Mesenchymal stem cell (in vitro differentiated cells and primary cell): ENCODE data around the gene TBRG1.

Experiments
- DNase-seq: peaks from one replicate; pipeline ENCODE4 v3.0.0-alpha.2; 2013
- H2AFZ ChIP-seq: one replicate; pipeline ENCODE4 v1.6.1; 2013; ENCODE audit warnings: low read depth, mild to moderate bottlenecking, control low read depth, inconsistent platforms, low read length, moderate library complexity
- H2AK5ac ChIP-seq: 2 replicates; pipeline ENCODE4 v1.6.1; 2013; ENCODE audit warnings: low read length, moderate library complexity, mild to moderate bottlenecking, inconsistent platforms; ENCODE audit not compliant: severe bottlenecking
- H2BK120ac ChIP-seq: one replicate; pipeline ENCODE4 v1.6.1; 2013; ENCODE audit warnings: low read depth, mild to moderate bottlenecking, inconsistent platforms, low read length, moderate library complexity
- H2BK12ac ChIP-seq, 2 experiments: one replicate each; pipeline ENCODE4 v1.6.1; 2013; ENCODE audit warnings: inconsistent platforms in 2 of 2, low read length in 2 of 2, mild to moderate bottlenecking in 2 of 2, moderate library complexity in 2 of 2, control low read depth in 1 of 2
- H2BK15ac ChIP-seq: one replicate; pipeline ENCODE4 v1.6.1; 2013; ENCODE audit warnings: mild to moderate bottlenecking, low read depth, inconsistent platforms; ENCODE audit not compliant: poor library complexity, severe bottlenecking
- H2BK5ac ChIP-seq: 2 replicates; pipeline ENCODE4 v1.6.1; 2013; ENCODE audit warnings: low read depth, mild to moderate bottlenecking, low read length, control low read depth, inconsistent platforms; ENCODE audit not compliant: poor library complexity, severe bottlenecking
- H3K14ac ChIP-seq, 2 experiments: one replicate each; pipeline ENCODE4 v1.6.1; 2013; ENCODE audit warnings: inconsistent platforms in 2 of 2, low read length in 2 of 2, control low read depth in 1 of 2, mild to moderate bottlenecking in 1 of 2, moderate library complexity in 1 of 2
- H3K18ac ChIP-seq, 2 experiments: one replicate each; pipeline ENCODE4 v1.6.1; 2013; ENCODE audit warnings: inconsistent platforms in 2 of 2, low read length in 2 of 2, control low read depth in 1 of 2, low read depth in 1 of 2, mild to moderate bottlenecking in 1 of 2
- H3K23ac ChIP-seq, 2 experiments: one replicate each; pipeline ENCODE4 v1.6.1; 2013; ENCODE audit warnings: inconsistent platforms in 2 of 2, low read length in 2 of 2, mild to moderate bottlenecking in 2 of 2, moderate library complexity in 2 of 2, control low read depth in 1 of 2
- H3K27ac ChIP-seq: 2 replicates; pipeline ENCODE4 v1.5.1; 2013; ENCODE audit warnings: mild to moderate bottlenecking, moderate library complexity, low read length, control low read depth, inconsistent platforms; ENCODE audit not compliant: poor library complexity, severe bottlenecking
- H3K27me3 ChIP-seq, 2 experiments: 2 replicates each; pipeline versions ENCODE4 v1.6.1 to v1.7.0; 2013; ENCODE audit warnings: low read length in 2 of 2, mild to moderate bottlenecking in 2 of 2, moderate library complexity in 2 of 2, control low read depth in 1 of 2, inconsistent platforms in 1 of 2; ENCODE audit not compliant: control insufficient read depth in 1 of 2, insufficient read depth in 1 of 2
- H3K36me3 ChIP-seq, 2 experiments: 2 replicates each; pipeline versions ENCODE4 v1.6.1 to v1.7.0; 2013; ENCODE audit warnings: low read length in 2 of 2, control low read depth in 1 of 2, inconsistent platforms in 1 of 2, low read depth in 1 of 2, mild to moderate bottlenecking in 1 of 2; ENCODE audit not compliant: insufficient read depth in 2 of 2, control insufficient read depth in 1 of 2
- H3K4ac ChIP-seq, 2 experiments: one replicate each; pipeline ENCODE4 v1.6.1; 2013; ENCODE audit warnings: inconsistent platforms in 2 of 2, low read length in 2 of 2, mild to moderate bottlenecking in 2 of 2, moderate library complexity in 2 of 2, control low read depth in 1 of 2, low read depth in 1 of 2
- H3K4me1 ChIP-seq: 2 replicates; pipeline ENCODE4 v1.6.1; 2013; ENCODE audit warnings: low read depth, low read length, control low read depth; ENCODE audit not compliant: control insufficient read depth, insufficient read depth
- H3K4me2 ChIP-seq: 2 replicates; pipeline ENCODE4 v1.6.1; 2013; ENCODE audit warnings: low read length, mild to moderate bottlenecking, inconsistent platforms; ENCODE audit not compliant: poor library complexity, severe bottlenecking
- H3K4me3 ChIP-seq, 2 experiments: 2 replicates each; pipeline versions ENCODE4 v1.5.1 to v1.7.0; 2013; ENCODE audit warnings: low read length in 2 of 2, mild to moderate bottlenecking in 2 of 2, control low read depth in 1 of 2, low read depth in 1 of 2; ENCODE audit not compliant: insufficient read depth in 1 of 2
- H3K79me1 ChIP-seq: replicated peaks from 2 replicates; pipeline ENCODE4 v1.6.1; 2013; ENCODE audit warnings: mild to moderate bottlenecking, control low read depth, low read length, inconsistent platforms; ENCODE audit not compliant: poor library complexity, severe bottlenecking
- H3K9ac ChIP-seq: 2 replicates; pipeline ENCODE4 v1.7.0; 2013; ENCODE audit warnings: mild to moderate bottlenecking, low read length, moderate library complexity
- H3K9me3 ChIP-seq: 2 replicates; pipeline ENCODE4 v1.7.0; 2013; ENCODE audit warnings: mild to moderate bottlenecking, low read length; ENCODE audit not compliant: control insufficient read depth
- H4K8ac ChIP-seq: one replicate; pipeline ENCODE4 v1.6.1; 2013; ENCODE audit warnings: inconsistent platforms, mild to moderate bottlenecking, low read length, moderate library complexity
- H4K91ac ChIP-seq: one replicate; pipeline ENCODE4 v1.6.1; 2013; ENCODE audit warnings: mild to moderate bottlenecking, low read length, inconsistent platforms
- WGBS: methylation state at CpG from one replicate; pipeline ENCODE4 v1.1.7; 2013; ENCODE audit warnings: mixed read lengths; 5-methylcytosine and 5-hydroxymethylcytosine counted together

The TBRG1 gene

DNA sequence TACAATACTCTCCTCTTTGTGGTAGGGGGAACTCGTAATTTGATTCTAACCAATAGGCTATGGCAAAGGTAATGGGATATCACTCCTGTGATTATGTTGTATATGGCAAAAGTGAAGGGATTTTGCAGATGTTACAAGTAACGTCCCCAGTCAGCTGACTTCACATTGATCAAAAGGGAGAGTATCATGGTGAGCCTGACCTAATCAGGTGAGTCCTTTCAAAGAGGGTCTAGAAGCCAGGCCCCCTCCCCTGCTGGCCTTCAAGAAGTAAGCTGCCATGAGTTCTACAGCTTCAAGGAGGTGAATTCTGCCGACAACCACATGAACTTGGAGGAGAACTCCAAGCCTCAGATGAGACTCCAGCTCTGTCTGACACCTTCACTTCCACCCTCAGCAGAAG, 20.0 kb downstream of the TBRG1 start:
- Histone ChIP-seq H2BK15ac (no peak overlapping the region), H3K79me1 (no peaks in the 10 kb centered on the region), H3K23ac (no peak overlapping the region), H3K18ac (no peak overlapping the region), H3K27ac (no peak overlapping the region), H2AK5ac (no peak overlapping the region), H3K4ac (no peak overlapping the region), H3K9me3 (no peaks in the 10 kb centered on the region), H2BK120ac (no peak overlapping the region), H3K4me3 (no peak overlapping the region), H3K9ac (no peak overlapping the region), H3K36me3 (peaks cover under 1 to 29% of the 10 kb centered on the region in 2 experiments), H2BK12ac (no peak overlapping the region), H3K4me2 (no peak overlapping the region), H4K8ac (no peak overlapping the region), H2AFZ (no peak overlapping the region), H3K27me3 (no peaks in the 10 kb centered on the region), H3K4me1 (no peaks in the 10 kb centered on the region), H2BK5ac (no peak overlapping the region), H3K14ac (no peak overlapping the region), H4K91ac (no peak overlapping the region)
- DNase-seq = no peak
- WGBS = 89% methylated on average over 3 of the region's 3 CpGs

DNA sequence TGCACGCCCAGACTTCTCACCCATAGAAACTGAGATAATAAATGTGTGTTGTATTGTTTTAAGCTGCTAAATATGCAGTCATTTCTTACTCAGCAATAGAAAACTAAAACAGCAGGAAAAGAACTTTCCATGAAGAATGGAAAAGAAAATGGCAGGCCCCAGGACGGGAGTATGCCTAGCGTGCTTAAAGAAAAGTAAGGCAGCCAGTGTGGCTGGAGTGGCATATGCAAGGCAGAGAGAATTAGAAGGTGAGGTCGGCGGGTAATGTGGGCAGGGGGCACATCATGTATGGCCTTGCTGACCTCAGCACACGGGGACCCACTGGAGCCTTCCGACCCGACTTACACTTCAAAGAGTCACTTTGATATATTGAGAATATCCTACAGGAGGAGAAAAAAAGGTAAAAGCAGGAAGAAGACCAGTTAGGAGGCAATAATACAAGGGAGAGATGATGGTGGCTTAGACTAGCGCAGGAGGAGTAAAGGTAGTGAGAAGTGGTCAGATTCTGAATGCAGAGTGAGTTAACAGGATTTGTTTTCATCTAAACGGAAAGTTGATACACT, 20.5 kb downstream of the TBRG1 start:
- Histone ChIP-seq H4K91ac (no peak overlapping the region), H2BK5ac (no peak overlapping the region), H3K4me1 (no peaks in the 10 kb centered on the region), H3K18ac (no peak overlapping the region), H3K4me3 (no peak overlapping the region), H3K36me3 (peaks cover 0 to 26% of the 10 kb centered on the region in 2 experiments), H4K8ac (no peak overlapping the region), H3K4me2 (no peak overlapping the region), H3K27me3 (no peaks in the 10 kb centered on the region), H3K27ac (no peak overlapping the region), H2BK12ac (no peak overlapping the region), H2AK5ac (no peak overlapping the region), H3K9me3 (no peaks in the 10 kb centered on the region), H3K23ac (no peak overlapping the region), H3K4ac (no peak overlapping the region), H2BK120ac (no peak overlapping the region), H3K14ac (no peak overlapping the region), H2BK15ac (no peak overlapping the region), H2AFZ (no peak overlapping the region), H3K9ac (peak overlapping the region; percentile 80), H3K79me1 (no peaks in the 10 kb centered on the region)
- WGBS = 94% methylated on average over 6 of the region's 10 CpGs
- no peak for DNase-seq

DNA sequence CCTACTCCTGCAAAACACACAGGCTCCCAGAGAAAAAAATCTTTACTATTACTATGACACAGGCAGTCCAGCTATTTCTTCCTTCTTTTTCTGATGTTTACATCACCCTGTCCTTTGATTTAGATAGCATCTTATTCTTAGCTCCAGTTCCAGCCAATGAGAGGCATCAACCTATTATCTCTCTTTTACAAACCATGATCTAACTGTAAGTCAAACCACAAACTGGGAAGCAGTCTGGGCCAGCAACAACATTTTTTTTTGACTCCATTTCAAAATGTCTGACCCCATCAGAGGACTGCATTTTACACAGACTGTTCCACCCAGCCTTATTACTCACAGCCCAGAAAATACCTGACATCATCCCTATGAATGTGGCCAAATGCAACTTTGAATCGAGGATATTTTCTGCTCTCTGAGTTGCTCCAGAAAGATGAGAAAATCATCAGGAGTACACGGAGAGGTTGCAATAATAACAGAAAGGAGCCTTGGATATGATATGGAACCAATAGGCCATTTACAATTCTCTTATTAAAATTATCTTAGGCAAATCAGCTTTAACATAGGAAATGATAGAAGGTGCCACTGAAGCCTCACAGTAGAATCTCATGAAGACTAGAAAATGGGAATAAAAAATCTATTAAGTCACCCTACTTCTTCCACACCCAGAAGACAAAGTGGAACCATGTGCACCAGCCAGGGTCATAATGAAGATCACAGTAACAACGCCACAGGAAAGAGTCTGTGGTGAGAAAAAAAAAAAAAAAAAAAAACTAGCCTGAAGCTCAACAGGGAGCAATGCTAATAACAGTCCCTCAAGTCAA, 21.2 kb downstream of the TBRG1 start:
- H3K4ac ChIP-seq = no peak overlapping the region
- 50% methylated on average over 2 of the region's 3 CpGs for WGBS

DNA sequence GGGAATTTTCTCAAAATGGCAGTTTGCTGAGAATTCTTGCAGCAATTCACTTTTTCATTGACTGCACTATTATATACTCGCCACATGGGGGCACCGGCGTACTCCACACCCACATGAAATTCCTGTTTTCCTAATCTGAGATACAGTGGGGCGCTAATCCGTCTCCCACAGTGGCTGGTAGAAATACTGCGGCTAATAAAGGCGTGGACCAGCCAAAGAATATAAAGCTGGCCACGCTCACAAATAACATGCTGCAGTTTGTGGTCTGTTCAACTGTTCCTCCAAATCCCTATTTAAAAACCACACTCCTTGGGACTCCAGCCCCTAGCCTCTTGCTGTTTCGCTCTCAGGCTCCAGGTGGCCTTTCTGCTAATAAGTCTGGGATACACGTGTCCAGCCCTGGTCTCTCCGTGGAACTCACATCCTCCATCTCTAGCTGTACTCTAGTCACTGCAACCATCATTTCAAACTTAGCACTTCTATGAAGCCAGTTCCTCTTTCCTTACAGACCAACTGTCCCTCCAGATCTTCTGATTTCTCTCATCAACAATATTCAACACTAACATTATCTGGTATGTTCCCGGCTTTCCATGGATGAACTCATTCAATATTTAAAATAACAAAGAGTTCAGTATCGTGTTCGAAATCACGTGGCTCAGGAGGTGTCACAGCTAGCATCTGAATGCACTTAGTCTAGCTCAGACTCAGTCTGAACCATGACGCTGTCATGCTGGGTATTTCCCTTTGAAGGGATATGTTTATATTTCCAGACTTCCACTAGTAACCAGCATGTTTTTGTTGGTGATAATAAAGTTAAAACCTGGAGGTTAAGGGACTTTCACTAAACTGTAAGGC, 22.0 kb downstream of the TBRG1 start:
- Histone ChIP-seq H3K9me3 (no peaks in the 10 kb centered on the region), H3K27me3 (no peaks in the 10 kb centered on the region)

More for the DNA sequence above, 21.2 kb downstream of the TBRG1 start:
- H3K27me3 ChIP-seq = no peaks in the 10 kb centered on the region
- H2BK12ac ChIP-seq = no peak overlapping the region
- no peaks in the 10 kb centered on the region for H3K79me1 ChIP-seq
- no peak overlapping the region for H3K4me2 ChIP-seq
- peak; percentile 74 for DNase-seq
- no peak overlapping the region for H4K91ac ChIP-seq
- H2AFZ ChIP-seq = no peak overlapping the region
- no peak overlapping the region for H2BK5ac ChIP-seq
- no peak overlapping the region for H3K23ac ChIP-seq
- peak overlapping the region in 1 of 2 experiments; percentile 50 for H3K4me3 ChIP-seq
- H3K9me3 ChIP-seq = no peaks in the 10 kb centered on the region
- no peak overlapping the region for H2BK120ac ChIP-seq
- H3K14ac ChIP-seq = no peak overlapping the region
- H2AK5ac ChIP-seq = no peak overlapping the region
- no peak overlapping the region for H3K27ac ChIP-seq
- H4K8ac ChIP-seq = no peak overlapping the region
- peak overlapping the region; percentile 80 for H3K9ac ChIP-seq
- no peak overlapping the region for H3K18ac ChIP-seq
- no peaks in the 10 kb centered on the region for H3K4me1 ChIP-seq
- peaks cover 0 to 21% of the 10 kb centered on the region in 2 experiments for H3K36me3 ChIP-seq
- no peak overlapping the region for H2BK15ac ChIP-seq

More for the DNA sequence above, 22.0 kb downstream of the TBRG1 start:
- Histone ChIP-seq H4K91ac (no peak overlapping the region), H2BK5ac (no peak overlapping the region), H3K4me2 (peak overlapping the region; percentile 64), H2BK15ac (no peak overlapping the region), H2AK5ac (no peak overlapping the region), H3K79me1 (no peaks in the 10 kb centered on the region), H3K4ac (no peak overlapping the region), H3K9ac (peak overlapping the region; percentile 80), H4K8ac (no peak overlapping the region), H2BK120ac (no peak overlapping the region), H3K4me1 (no peaks in the 10 kb centered on the region), H3K14ac (no peak overlapping the region), H2BK12ac (no peak overlapping the region), H3K27ac (no peak overlapping the region), H2AFZ (no peak overlapping the region), H3K18ac (no peak overlapping the region), H3K23ac (no peak overlapping the region), H3K4me3 (peak overlapping the region in 1 of 2 experiments; percentile 60), H3K36me3 (peaks cover 0 to 17% of the 10 kb centered on the region in 2 experiments)
- DNase-seq = peak; percentile 80
- whole genome bisulfite sequencing = 21% methylated on average over 16 of the region's 16 CpGs
